DOHH2 (cell line): ENCODE results near the gene DDIT4.

ENCODE experiments used
- H3F3A ChIP-seq: fragments of 200-600 bp; sonication (generic), shearing (Covaris generic); 2 replicates; pipeline ENCODE4 v1.6.0; 2016; ENCODE audit warnings: antibody characterized with exemption, mild to moderate bottlenecking; ENCODE audit not compliant: control insufficient read depth, insufficient read depth
- H3K27ac ChIP-seq: fragments of 200-600 bp; sonication (generic); 2 replicates; pipeline ENCODE4 v1.5.1; 2014; ENCODE audit warnings: low read depth, mild to moderate bottlenecking, low read length, moderate library complexity
- H3K27me3 ChIP-seq: fragments of 200-600 bp; sonication (generic); 2 replicates; pipeline ENCODE4 v1.6.1; 2014; ENCODE audit warnings: mild to moderate bottlenecking, low read length, mixed read lengths; ENCODE audit not compliant: control insufficient read depth
- H3K36me3 ChIP-seq: fragments of 200-600 bp; sonication (generic); 2 replicates; pipeline ENCODE4 v1.6.1; 2014; ENCODE audit warnings: mild to moderate bottlenecking, low read length, moderate library complexity, mixed read lengths; ENCODE audit not compliant: control insufficient read depth
- H3K4me1 ChIP-seq: fragments of 200-600 bp; sonication (generic); 2 replicates; pipeline ENCODE4 v1.6.1; 2014; ENCODE audit warnings: mild to moderate bottlenecking, low read length, mixed read lengths; ENCODE audit not compliant: control insufficient read depth
- H3K4me2 ChIP-seq: fragments of 200-600 bp; sonication (generic); 2 replicates; pipeline ENCODE4 v1.6.0; 2014; ENCODE audit warnings: mild to moderate bottlenecking, low read length, moderate library complexity
- H3K4me3 ChIP-seq: fragments of 200-600 bp; sonication (generic); 2 replicates; pipeline ENCODE4 v1.5.1; 2014; ENCODE audit warnings: mild to moderate bottlenecking, low read length, mixed read lengths
- H3K79me2 ChIP-seq: fragments of 200-600 bp; sonication (generic); 2 replicates; pipeline ENCODE4 v1.6.1; 2014; ENCODE audit warnings: mild to moderate bottlenecking, low read length, mixed read lengths; ENCODE audit not compliant: control insufficient read depth
- H3K9me2 ChIP-seq: fragments of 200-600 bp; sonication (generic); replicated peaks from 2 replicates; pipeline ENCODE4 v1.6.1; 2014; ENCODE audit warnings: mild to moderate bottlenecking, low read length, mixed read lengths; ENCODE audit not compliant: control insufficient read depth
- H3K9me3 ChIP-seq: fragments of 200-600 bp; sonication (generic); 2 replicates; pipeline ENCODE4 v1.6.1; 2014; ENCODE audit warnings: antibody characterized with exemption, low read length, mixed read lengths; ENCODE audit not compliant: control insufficient read depth, insufficient read depth
- H4K20me1 ChIP-seq: fragments of 200-600 bp; sonication (generic); 2 replicates; pipeline ENCODE4 v1.6.0; 2014; ENCODE audit warnings: low read depth, mild to moderate bottlenecking, antibody characterized with exemption, low read length, moderate library complexity; ENCODE audit not compliant: control insufficient read depth, insufficient read depth
- EZH2phosphoT487 ChIP-seq: fragments of 200-600 bp; sonication (generic); IDR thresholded peaks from 2 replicates; pipeline ENCODE4 v1.6.1; 2017; ENCODE audit warnings: borderline replicate concordance, mild to moderate bottlenecking, antibody characterized with exemption, low read length, moderate library complexity, mixed read lengths
- TF ChIP-seq, protein P1 (sequence below): fragments of 200-600 bp; sonication (generic); IDR thresholded peaks from one replicate; pipeline ENCODE4 v1.5.1; 2014; ENCODE audit warnings: antibody characterized with exemption, mild to moderate bottlenecking, low read depth, low read length; ENCODE audit not compliant: poor library complexity, severe bottlenecking

The DDIT4 gene

DNA sequence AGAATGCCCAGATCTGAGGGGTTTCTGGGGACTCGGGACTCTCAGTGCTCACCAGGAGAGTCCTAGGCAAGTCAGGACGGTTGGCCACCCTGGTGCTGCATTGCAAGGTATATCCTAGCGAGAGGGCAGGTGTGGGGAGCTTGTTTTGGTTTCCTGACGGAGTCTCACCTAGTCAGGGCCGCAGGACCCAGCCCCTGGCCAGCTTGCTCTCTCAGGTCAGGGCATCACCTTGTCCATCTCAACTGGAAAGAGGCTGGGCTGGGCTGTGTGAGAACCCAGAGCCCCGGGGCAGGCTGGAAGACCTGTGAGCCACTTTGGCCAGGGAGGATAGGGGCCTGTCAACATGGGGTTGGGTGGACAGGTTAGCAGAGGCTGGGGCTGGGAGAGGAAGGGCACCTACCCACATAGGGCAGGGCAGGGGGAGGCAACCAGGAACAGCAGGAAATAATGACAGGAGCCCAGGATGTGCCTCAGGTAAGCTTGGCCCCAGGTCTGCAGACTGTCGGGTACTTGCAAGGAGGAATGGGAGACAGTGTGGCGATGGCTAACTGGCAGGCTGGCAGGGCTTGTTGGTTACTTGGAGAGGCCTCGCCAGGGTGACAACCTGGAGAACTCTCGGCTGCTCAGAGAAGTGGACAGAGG lies 49.5 kb downstream of the DDIT4 start:
- Histone ChIP-seq H3K9me3 (no peaks in the 10 kb centered on the region), H3K9me2 (no peaks in the 10 kb centered on the region), H3K4me3 (peak overlapping the region; percentile 84; the same call in 1 of the 2 replicates), H3K79me2 (peaks cover 10% of the 10 kb centered on the region), H3K36me3 (no peaks in the 10 kb centered on the region), H3K27ac (peak overlapping the region; percentile 99), H3K4me1 (peaks cover 73% of the 10 kb centered on the region), H3F3A (peaks cover 34% of the 10 kb centered on the region), H3K27me3 (no peaks in the 10 kb centered on the region), H3K4me2 (peak overlapping the region; percentile 97), H4K20me1 (no peaks in the 10 kb centered on the region)
- TF ChIP-seq, protein P1, sequence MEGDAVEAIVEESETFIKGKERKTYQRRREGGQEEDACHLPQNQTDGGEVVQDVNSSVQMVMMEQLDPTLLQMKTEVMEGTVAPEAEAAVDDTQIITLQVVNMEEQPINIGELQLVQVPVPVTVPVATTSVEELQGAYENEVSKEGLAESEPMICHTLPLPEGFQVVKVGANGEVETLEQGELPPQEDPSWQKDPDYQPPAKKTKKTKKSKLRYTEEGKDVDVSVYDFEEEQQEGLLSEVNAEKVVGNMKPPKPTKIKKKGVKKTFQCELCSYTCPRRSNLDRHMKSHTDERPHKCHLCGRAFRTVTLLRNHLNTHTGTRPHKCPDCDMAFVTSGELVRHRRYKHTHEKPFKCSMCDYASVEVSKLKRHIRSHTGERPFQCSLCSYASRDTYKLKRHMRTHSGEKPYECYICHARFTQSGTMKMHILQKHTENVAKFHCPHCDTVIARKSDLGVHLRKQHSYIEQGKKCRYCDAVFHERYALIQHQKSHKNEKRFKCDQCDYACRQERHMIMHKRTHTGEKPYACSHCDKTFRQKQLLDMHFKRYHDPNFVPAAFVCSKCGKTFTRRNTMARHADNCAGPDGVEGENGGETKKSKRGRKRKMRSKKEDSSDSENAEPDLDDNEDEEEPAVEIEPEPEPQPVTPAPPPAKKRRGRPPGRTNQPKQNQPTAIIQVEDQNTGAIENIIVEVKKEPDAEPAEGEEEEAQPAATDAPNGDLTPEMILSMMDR, result no peak
- no peak for TF ChIP-seq EZH2phosphoT487

DNA sequence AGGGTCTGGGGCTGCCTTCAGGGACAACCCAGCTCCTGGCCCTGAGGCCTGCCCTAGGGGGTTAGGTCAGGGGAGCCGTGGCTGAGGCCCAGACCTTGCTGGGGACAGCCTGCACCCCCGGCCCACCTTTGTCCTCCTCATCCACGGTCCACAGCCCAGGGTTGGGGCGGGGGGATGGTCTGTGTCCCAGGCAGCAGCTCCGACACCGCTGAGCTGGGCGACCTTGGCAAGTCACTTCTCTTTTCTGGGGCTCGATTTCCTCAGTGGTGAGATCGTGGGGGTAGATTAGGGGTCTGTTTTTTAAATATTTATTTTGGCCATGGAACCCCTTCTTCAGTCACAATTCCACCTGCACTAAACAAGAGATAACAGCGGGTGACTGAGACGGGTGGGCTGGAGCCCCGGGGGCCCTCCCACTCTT lies 50.1 kb downstream of the DDIT4 start:
- Histone ChIP-seq H3K27ac (peak overlapping the region; percentile 99), H3F3A (peaks cover 30% of the 10 kb centered on the region), H3K4me1 (peaks cover 73% of the 10 kb centered on the region)

More for the DNA sequence above, 50.1 kb downstream of the DDIT4 start:
- H3K9me3 ChIP-seq, result no peaks in the 10 kb centered on the region
- peak overlapping the region; percentile 33; the same call in 1 of the 2 replicates for H3K4me3 ChIP-seq
- no peaks in the 10 kb centered on the region for H3K9me2 ChIP-seq
- no peaks in the 10 kb centered on the region for H3K36me3 ChIP-seq
- no peak for TF ChIP-seq EZH2phosphoT487
- TF ChIP-seq, protein P1, result no peak
- peak overlapping the region; percentile 97 for H3K4me2 ChIP-seq
- H3K79me2 ChIP-seq, result peaks cover 5% of the 10 kb centered on the region
- H3K27me3 ChIP-seq, result no peaks in the 10 kb centered on the region
- no peaks in the 10 kb centered on the region for H4K20me1 ChIP-seq
